Stimulated activated CD8-positive, alpha-beta memory T cell treated with anti-CD3 and anti-CD28 coated beads, Interleukin-12 subunit alpha, Interleukin-12 subunit beta, amount 100 ng/mL, for 1 hour (primary cell): ENCODE measurements around the gene KRT72.

Experiments
- DNase-seq: peaks from one replicate; pipeline ENCODE4 v3.0.0-alpha.2; 2020; ENCODE audit warnings: low read depth

Gene KRT72

DNA sequence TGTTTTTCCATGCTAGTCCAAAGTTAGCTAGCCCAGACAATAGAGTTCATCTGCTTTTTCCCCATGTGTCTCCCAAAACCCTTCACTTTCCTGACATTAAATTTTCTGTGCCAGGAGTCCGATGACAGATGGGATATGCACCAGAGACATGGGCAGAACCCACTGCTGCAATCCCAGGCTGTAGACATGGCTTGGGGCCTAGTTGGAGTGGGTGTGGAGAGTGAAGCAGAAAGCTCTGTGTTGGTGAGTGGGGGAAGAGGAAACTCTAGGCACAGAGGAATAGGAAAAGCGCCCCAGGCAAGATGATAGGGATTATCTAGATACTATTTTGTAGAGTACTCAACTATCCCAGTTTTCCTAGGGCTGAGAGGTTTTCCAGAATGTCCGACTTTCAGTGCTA lies 22.8 kb downstream of the KRT72 start:
- no peak for DNase-seq

GRCh38 chr12:52577316-52577715 lies 23.9 kb downstream of the KRT72 start:
- DNase-seq: no peak

GRCh38 chr12:52575948-52576347 lies 25.3 kb downstream of the KRT72 start:
- DNase-seq: no peak

- DNase-seq: no peak
Measured at GRCh38 chr12:52575256-52575655, 26.0 kb downstream of the KRT72 start.

DNA sequence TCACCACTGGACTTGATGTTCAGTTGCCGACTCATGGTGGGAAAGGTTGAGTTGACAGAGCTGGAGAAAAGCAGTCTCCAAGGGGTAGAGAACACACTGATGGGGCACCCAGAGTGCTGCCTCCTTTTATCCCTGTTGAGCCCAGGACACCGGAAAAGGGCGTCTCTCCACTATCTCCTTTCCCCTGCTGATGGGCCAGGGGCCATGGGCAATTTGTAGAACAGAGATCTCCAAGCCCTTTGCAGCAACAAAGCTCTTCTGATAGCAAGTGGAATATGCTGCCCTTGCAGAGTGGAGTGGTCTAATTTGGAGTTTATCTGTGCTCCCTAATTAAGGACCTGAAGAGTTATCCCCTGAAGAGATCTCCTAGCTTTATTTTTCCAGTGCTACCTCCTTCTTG lies 27.5 kb downstream of the KRT72 start, which contains the start of gene KRT74:
TSS of gene KRT74 (minus strand) at position 101 of the 400 bp plus-strand sequence. CDS start at position 35, 66 bp downstream.
- DNase-seq: no peak

DNA sequence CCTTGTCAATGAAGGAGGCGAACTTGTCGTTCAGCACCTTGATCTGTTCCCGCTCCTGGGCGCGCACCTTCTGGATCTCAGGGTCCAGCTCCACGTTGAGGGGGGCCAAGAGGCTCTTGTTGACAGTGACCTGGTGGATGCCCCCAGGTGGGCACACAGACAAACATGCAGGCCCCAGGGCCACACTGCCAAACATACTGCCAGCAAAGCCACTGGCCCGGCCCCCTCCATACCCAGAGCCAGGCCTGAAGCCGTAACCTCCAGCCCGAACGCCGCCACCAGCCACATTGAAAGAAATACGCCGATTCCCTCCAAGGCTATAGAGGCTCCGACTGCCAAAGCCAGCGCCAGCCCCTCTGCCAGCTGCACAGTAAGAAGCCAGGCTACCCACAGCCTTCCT lies 28.0 kb downstream of the KRT72 start:
- DNase-seq: no peak

DNA sequence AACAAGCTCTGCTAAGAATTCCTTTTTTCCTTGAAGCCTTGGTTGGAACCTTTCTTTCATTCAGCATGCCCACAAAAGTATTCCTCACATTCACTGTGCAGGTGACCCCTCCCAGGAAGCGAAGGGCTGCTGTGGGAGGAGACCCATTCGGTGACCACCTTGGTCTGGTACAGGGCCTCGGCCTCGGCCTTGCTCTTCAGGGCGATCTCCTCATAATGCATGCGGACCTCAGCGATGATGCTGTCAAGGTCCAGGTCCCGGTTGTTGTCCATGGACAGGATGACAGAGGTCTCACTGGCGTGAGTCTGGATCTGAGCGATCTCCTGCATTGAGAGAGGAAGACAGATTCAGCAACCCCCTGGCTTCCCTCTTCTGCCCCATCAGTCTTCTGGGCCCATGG lies 30.8 kb downstream of the KRT72 start:
- DNase-seq: no peak

DNA sequence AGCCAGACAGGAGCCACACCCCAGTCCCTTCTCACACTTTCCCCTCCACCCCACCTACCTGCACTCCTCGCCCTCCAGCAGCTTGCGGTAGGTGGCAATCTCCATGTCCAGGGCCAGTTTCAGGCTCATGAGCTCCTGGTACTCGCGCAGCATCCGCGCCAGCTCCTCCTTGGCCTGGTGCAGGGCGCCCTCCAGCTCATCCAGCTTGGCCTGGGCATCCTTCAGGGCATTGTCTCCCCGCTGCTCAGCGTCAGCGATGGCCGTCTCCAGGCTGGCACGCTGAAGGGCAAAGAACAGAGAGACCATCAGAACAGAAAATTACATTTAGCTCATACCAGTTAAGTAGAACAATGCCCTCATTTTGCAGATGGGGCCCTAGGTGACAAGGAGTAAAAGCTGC lies 33.2 kb downstream of the KRT72 start:
- no peak for DNase-seq

DNA sequence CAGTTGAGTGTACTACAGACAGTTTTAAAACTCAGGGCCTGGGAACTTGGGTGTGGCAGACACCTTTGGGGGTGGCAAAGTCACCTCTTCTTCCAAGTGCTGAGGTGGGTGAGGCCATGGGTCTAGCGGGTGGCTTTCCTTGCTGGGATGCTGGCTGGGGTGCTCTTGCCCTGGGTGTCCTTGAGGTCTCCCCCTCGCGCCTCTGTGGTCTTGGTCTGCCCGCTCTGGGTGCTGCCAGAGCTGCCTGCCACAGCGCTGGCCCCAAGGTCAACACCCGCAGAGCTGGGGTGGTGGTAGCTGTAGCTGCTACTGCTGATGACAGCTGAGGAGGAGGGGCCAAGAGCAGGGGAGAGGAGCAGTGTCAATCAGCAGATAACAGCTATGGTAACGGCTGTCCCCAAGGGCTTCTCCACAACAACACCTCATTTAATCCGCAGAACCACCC lies 34.4 kb downstream of the KRT72 start:
- DNase-seq: peak; percentile 21

DNA sequence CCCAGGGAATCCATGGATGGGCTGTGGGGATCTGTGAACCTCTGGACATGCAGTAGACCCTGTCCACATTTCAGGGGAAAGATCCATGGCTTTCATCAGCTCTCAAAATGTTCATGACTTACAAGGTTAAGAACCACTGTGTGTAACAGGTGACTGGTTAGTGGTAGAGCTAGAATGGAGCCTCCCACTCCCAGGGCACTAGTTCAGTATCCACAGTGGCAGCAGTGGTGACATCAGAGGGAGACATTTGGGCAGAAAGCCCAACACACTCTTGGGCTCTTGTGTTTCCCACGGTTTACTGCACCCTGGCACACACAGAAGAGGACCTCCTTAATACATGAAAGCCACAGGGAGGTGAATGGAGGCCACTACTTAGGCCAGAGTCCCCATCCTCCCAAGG lies 36.7 kb downstream of the KRT72 start:
- DNase-seq: no peak

GRCh38 chr12:52561880-52562449 lies 39.3 kb downstream of the KRT72 start:
- DNase-seq: no peak

DNA sequence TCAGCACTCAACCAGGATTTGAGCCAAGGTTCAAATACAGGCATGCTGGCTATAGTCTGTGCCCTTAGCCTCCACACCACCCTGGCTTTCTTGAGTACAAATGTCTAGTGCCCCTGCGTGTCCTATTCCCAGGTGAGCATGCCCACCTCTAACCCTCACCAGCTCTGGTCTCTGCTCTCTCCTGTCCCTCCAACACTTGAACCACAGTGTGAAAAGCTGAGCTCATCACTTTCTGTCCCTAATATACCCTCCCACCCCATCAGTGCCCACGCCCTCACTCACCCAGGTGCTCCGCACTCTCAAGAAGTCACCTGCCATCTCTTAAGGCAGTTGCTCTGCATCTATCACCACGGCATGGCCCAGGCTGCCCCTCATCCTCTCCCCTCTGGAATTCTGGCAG lies 41.3 kb downstream of the KRT72 start:
- DNase-seq: no peak

GRCh38 chr12:52558781-52559445 lies 42.4 kb downstream of the KRT72 start:
- DNase-seq: no peak

DNA sequence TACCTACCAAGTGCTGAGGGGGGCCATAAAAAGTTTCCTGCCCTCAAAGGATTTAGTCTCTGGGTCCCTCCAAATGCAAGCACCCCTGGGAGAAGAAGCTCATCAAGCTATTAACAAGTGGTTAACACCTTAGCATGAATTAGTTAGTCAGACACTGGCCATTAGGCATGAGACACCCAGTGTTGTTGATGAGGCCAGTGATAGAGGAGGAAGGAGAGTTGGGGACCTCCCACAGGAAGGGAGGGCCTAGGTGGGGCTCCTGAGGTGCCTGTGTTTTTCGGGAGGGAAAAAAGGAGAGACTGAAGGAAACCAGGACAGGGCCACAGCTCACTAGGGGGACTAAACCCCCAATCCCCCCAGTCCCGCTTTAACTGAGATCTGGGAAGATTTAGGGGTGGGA lies 43.8 kb downstream of the KRT72 start:
- no peak for DNase-seq

DNA sequence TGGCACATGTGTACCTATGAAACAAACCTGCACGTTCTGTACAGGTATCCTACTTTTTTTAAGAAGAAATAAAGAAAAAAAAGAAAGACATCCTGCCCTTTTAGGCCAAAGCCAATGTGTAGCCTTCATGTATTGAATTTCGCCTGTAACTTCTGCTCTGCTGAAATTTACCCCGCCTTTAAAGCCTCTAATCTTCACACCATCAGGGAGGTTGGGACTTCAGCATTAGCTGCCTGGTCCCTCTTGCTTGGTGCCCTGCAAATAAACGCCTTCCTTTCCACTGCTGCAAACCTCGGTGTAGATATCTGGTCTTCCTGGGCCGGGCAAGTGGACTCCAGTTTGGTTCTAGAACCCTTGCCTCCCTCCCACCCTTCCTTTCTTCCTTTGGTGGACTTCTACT lies 45.7 kb downstream of the KRT72 start:
- DNase-seq: no peak

- no peak for DNase-seq
Measured at GRCh38 chr12:52552681-52553195, 48.5 kb downstream of the KRT72 start, which contains the start of gene KRT71. KRT71 (minus strand) TSS chr12:52553145; CDS start chr12:52553077, 68 bp downstream.

GRCh38 chr12:52552055-52552454 lies 49.2 kb downstream of the KRT72 start:
- no peak for DNase-seq

- DNase-seq: no peak
Measured at GRCh38 chr12:52551216-52551865, 49.9 kb downstream of the KRT72 start.

- DNase-seq: no peak
Measured at GRCh38 chr12:52546126-52546525, 55.1 kb downstream of the KRT72 start.

DNA sequence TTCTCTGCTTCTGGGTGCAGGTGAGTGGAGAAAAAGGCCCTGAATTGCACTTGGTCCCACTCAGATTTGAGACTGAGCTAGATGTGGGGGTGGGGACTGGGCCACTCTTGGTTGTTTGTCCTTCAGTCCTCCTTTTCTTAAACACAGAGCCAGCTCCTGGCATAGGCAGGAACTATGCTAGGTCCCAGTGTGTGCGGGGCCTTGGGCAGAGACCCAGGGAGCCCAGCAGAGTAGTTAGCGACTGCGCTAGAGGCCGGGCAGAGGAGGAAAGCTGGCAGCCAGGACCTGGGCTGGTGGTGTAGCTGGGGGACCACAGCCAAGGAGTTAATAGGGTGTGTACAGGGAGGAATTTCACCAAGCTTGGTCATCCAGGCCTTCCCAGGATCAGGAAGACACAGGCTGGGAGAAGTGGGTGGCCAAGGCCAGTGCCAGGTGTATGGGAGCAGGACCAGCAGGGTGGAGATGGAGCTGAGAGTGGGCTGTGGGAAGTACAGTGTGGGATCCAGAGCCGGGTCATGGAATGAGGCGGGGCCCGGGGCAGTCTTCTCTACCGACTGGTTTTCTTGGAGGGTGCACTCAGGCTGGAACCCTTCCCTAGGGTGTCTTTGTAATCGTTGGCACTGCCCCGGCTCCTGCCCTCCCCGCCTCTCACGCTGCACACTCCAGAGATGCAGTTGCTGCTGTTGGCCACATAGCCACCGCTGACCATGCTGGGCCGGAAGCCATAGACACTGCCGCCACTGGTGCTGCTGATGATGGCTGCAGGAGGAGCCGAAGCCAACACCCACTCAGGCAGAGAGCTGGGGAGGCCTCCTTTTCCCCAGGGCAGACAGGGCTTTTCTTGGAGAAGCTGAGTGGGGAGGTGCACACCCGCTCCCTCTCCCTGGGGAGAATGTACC lies 57.0 kb downstream of the KRT72 start:
- DNase-seq: no peak

DNA sequence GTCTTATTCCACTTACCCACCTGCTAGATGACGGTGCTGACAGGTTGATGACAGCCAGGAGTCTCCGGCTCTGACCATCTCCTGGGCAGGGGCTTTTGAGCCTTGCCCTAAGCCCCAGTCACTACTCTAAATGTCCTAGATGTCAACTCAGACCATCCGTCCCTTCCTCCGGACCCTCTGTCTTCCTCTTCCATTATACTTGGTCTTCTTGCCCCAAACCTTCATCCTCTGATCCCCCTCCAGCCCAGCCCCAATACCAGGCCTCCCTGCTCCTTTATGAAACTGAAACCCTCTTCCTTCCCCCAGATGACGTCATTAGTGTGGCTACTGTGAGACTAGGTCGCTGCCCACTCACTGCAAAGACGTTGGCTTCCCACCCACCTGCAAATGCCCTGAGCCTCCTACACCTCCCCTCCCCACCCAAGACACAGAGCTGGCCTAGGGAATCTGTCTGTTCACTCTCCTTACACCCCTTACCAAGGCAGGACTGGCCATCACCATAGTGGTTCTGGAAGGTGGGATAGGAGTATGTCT lies 58.4 kb downstream of the KRT72 start:
- no peak for DNase-seq

DNA sequence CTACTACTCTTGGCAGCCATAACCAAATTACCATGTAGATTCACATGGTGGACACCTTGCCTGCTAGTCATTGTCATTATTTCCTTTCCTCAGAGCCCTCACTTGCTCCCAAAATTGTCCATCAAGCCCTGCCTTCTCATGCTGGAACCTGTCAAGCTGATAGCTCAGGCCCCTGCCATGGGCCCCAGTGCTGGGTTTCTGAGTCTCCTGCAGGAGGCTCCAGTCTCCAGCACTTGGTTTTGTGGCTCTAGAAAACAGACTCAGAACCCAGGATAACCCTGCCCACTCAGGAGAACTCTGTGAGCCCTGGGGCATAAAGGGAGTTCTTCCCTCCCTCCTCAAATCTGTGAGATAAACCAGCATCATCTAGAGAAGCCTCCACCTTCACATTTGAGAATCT lies 59.1 kb downstream of the KRT72 start:
- no peak for DNase-seq
